HG02981 (cell line): ENCODE measurements around the gene LYRM4.

Source experiments
- ATAC-seq: cut with Tn5 transposase; IDR thresholded peaks from one replicate; pipeline ENCODE4 v1.9.1; 2021; ENCODE audit warnings: mild to moderate bottlenecking, moderate library complexity; ENCODE audit not compliant: unreplicated experiment

Gene LYRM4

DNA sequence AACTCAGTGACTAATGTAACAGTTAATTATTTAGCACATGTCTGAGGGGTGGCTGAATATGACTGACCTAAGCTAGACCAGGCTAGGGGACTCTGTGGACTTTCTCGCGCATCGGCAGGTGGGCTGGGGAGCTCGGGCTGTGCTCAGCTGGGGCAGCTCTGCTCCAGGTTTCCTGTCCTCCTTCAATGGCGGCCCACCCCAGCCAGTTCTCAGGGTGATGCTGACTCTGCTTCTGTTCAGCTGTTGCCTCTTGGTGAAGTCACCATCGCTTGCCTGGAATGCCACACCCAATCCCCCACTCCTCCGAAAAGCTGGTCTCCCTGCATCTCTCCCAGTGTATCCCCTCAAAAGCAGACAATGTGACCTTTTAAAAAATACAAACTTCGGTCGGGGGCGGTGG is 155.6 kb downstream of the LYRM4 start:
- no peak for ATAC-seq

DNA sequence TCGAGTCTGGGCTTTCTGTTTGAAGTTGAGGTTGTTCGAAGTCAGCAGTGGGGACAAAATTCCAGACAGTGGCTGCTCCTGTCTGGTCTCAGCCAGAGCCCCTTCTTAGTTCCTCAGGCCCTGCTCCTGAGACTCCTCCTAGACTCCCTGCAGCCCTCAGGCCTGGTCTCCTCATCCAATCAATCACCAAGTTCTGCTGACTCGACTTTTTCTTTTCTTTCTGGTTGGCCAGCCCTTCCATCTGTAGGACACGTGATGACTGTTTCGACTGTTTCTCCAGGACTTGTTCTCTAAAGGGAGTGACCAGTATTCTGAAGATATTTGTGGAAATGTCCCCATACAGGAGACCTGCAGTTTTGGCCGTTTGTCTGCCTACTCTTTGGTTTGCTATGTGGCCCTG is 156.1 kb downstream of the LYRM4 start:
- no peak for ATAC-seq

GRCh38 chr6:5103250-5103649 is 157.5 kb downstream of the LYRM4 start:
- no peak for ATAC-seq

GRCh38 chr6:5102267-5102970 is 158.3 kb downstream of the LYRM4 start:
- no peak for ATAC-seq

DNA sequence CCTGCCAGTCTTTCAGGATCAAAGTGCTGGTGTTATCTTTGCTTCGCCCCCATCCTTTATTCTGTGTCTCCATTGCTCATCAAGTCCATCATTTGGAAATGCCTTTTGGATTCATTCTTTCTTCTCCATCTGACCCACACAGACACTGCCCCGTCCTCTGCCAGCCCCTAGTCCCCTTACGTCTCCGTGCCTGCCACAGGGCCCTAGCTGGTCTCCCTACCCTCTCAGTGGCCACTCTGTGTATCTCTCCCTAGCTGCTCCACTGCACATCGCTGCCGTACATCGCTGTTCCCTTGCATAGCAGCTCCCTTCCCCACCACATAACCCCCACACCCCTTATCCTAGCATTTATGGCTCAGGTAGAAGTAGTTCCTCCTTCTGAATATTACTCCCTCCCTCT is 159.9 kb downstream of the LYRM4 start:
- ATAC-seq, result no peak

DNA sequence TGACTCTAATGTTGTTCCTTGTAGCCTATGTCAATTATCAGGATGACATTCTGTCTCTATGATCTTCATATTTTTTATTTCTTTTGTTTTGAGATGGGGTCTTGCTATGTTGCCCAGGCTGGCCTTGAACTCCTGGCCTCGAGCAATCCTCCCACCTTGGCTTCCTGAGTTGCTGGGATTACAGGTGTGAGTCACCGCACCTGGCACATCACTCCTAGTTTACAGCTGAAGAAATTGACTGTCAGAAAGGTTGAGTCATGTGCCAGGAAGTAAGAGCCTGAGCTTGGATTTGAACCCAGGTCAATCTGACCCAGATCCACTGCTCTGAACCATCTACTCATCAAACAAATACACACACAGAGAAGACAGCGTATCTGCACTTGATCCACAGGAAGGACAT is 161.2 kb downstream of the LYRM4 start:
- ATAC-seq, result no peak

- no peak for ATAC-seq
Measured at GRCh38 chr6:5098501-5099270, 162.1 kb downstream of the LYRM4 start.

GRCh38 chr6:5096482-5096881 is 164.3 kb downstream of the LYRM4 start:
- ATAC-seq, result no peak

DNA sequence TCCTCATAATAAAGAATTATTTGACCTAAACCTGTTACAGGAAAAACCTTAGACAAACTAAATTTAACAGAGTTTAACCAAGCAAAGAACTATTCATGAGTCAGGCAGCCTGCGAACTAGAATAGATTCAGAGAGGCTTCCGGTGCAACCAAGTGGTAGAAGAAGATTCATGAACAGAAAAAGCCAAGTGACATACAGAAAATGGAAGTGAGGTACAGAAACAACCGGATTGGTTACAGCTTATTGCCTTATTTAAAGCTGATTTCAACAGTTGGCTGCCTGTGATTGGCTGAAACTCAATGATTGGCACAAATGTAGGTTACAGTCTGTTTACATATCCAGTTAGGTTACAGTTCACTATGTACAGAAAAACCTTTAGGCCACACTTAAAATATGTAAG is 165.5 kb downstream of the LYRM4 start:
- ATAC-seq, result no peak

GRCh38 chr6:5094327-5094726 is 166.4 kb downstream of the LYRM4 start:
- ATAC-seq, result no peak

DNA sequence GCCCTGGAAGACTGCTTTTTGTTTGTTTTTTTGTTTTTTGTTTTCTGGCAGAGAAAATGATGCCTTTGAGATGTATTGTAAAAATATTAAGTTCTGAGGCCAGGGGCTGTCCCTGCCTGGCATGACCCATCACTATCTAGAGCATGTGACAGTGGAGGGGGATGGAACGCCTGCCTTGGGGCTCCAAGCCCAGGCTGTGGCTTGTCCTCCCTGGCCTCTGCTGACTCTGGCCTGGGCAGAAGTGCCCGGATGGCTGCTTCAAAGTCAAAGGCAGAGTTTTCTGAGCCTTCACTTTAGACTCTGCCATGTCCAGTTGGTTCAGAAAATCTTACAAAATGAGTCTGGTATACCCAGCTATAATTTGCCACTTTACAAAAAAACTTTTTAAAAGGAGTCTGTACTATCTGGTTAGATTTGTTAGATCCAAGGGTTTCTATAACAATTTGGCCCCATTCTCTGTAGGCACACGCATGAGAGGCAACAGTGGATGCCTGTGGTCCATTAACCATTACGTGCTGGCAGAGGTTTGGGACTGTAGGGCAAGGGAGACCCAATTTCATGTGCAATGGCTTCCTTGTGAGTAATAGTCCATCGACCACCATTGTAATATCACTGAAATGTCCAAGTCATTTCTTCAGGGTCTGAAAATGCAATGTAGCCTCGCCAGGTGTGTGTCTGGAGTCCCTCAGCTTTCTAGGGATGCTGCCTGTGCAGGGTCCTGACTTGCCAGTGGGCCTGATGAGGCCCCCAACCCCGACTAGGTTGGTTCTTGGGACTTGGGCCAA is 167.3 kb downstream of the LYRM4 start:
- ATAC-seq, result no peak

- no peak for ATAC-seq
Measured at GRCh38 chr6:5091210-5092069, 169.3 kb downstream of the LYRM4 start.

GRCh38 chr6:5090603-5091002 is 170.1 kb downstream of the LYRM4 start:
- no peak for ATAC-seq

- ATAC-seq, result no peak
Measured at GRCh38 chr6:5089481-5090438, 171.0 kb downstream of the LYRM4 start.

DNA sequence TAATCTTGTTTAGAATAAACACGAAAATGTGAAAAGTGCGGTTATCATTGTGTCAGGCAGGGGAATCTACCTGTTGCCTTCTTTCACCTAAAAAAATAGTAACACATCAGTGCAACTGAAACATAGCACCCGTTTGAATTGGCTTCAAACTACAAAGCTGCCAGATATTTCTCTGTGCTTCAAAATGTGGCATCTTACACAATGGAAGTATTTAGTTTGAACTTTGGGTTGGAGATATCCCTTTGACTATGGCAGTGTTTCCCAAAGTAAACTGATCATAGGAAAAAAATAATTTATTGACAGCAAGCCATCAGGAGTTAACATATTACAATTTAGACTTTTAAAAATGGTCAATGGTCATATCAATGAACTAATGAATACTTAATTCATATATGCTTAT is 172.0 kb downstream of the LYRM4 start:
- no peak for ATAC-seq

- no peak for ATAC-seq
Measured at GRCh38 chr6:5087389-5087788, 173.4 kb downstream of the LYRM4 start.

- ATAC-seq, result no peak
Measured at GRCh38 chr6:5086294-5086890, 174.4 kb downstream of the LYRM4 start.

DNA sequence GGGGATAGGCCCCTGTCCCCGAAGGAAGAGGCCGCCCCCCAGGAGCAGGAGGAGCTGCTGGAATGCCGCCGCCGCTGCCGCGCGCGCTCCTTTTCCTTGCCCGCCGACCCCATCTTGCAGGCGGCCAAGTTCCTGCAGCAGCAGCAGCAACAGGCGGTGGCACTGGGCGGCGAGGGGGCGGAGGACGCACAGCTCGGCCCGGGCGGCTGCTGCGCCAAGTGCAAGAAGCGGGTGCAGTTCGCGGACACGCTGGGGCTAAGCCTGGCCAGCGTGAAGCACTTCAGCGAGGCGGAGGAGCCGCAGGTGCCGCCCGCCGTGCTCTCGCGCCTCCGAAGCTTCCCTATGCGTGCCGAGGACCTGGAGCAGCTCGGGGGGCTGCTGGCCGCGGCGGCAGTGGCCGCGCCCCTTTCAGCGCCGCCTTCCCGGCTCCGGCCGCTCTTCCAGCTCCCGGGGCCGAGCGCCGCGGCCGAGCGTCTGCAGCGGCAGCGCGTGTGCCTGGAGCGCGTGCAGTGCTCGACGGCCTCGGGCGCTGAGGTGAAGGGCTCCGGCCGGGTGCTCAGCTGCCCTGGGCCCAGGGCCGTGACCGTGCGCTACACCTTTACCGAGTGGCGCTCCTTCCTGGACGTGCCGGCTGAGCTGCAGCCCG is 175.0 kb downstream of the LYRM4 start:
- peak; percentile 30 for ATAC-seq
